HepG2 (cell line): ENCODE data around the gene NFE2. TPM values are rescaled to one million over a fixed set of nuclear protein-coding genes. Genes with fewer than 3 reads are reported as not detected.

Experiments
- ATF6 ChIP-seq: sonication (generic); formaldehyde crosslinking; conservative IDR thresholded peaks from 2 replicates; pipeline ENCODE4 v1.4.0; 2020; ENCODE audit warnings: missing genetic modification reagents
- ELF4 ChIP-seq: sonication (generic); formaldehyde crosslinking; IDR thresholded peaks from 2 replicates; pipeline ENCODE4 v1.5.0; 2020; ENCODE audit warnings: missing genetic modification reagents, mild to moderate bottlenecking, moderate library complexity, borderline replicate concordance
- HDAC6 ChIP-seq: fragments of 200-600 bp; sonication (generic); IDR thresholded peaks from 2 replicates; pipeline ENCODE4 v1.7.0; 2017; ENCODE audit warnings: mild to moderate bottlenecking, antibody characterized with exemption, low read length, low read depth
- KDM3A ChIP-seq: IDR thresholded peaks from 2 replicates; pipeline ENCODE4 v1.6.1; 2018; ENCODE audit warnings: low read depth, missing compliant biosample characterization
- NCOA1 ChIP-seq: sonication (generic); formaldehyde crosslinking; IDR thresholded peaks from 2 replicates; pipeline ENCODE4 v1.9.0; 2021; ENCODE audit warnings: missing genetic modification reagents
- NCOA2 ChIP-seq: sonication (generic); formaldehyde crosslinking; IDR thresholded peaks from 2 replicates; pipeline ENCODE4 v1.8.0; 2022; ENCODE audit warnings: inconsistent platforms
- NR2C2 ChIP-seq: sonication (generic); formaldehyde crosslinking; IDR thresholded peaks from 2 replicates; pipeline ENCODE4 v1.4.0; 2020; ENCODE audit warnings: missing genetic modification reagents, mild to moderate bottlenecking, moderate library complexity, borderline replicate concordance
- RARA ChIP-seq: IDR thresholded peaks from 2 replicates; pipeline ENCODE4 v1.6.1; 2016; ENCODE audit warnings: missing genetic modification reagents, missing compliant biosample characterization
- SALL2 ChIP-seq: sonication (generic); formaldehyde crosslinking; IDR thresholded peaks from 2 replicates; pipeline ENCODE4 v1.8.1; 2023; ENCODE audit warnings: mild to moderate bottlenecking, missing genetic modification reagents, inconsistent platforms
- SETDB1 ChIP-seq: sonication (generic); formaldehyde crosslinking; IDR thresholded peaks from 2 replicates; pipeline ENCODE4 v1.5.1; 2020; ENCODE audit warnings: missing genetic modification reagents, mild to moderate bottlenecking, borderline replicate concordance
- SNRNP70 ChIP-seq: fragments of 200-400 bp; formaldehyde crosslinking; IDR thresholded peaks from 2 replicates; pipeline ENCODE4 v1.6.1; 2017; ENCODE audit warnings: mild to moderate bottlenecking, low read depth, low read length, moderate library complexity
- SP1 ChIP-seq, 2 experiments: fragments of 450-650 bp in 1 of 2; sonication (generic) in 1 of 2; formaldehyde crosslinking in 1 of 2; IDR thresholded peaks; 2 replicates each; pipeline versions ENCODE4 v1.4.0 to v1.6.1; 2016 to 2020; ENCODE audit warnings: missing genetic modification reagents in 1 of 2
- ZNF205 ChIP-seq: IDR thresholded peaks from 2 replicates; pipeline ENCODE4 v1.6.1; 2018; ENCODE audit warnings: missing biosample characterization, missing genetic modification reagents
- ZNF331 ChIP-seq: sonication (generic); formaldehyde crosslinking; IDR thresholded peaks from 2 replicates; pipeline ENCODE4 v1.4.0; 2020; ENCODE audit warnings: missing genetic modification reagents
- ZNF597 ChIP-seq: sonication (generic); formaldehyde crosslinking; IDR thresholded peaks from 2 replicates; pipeline ENCODE4 v1.5.0; 2020; ENCODE audit warnings: missing genetic modification reagents
- ZNF83 ChIP-seq: sonication (generic); formaldehyde crosslinking; IDR thresholded peaks from 2 replicates; pipeline ENCODE4 v1.4.0; 2020; ENCODE audit warnings: missing genetic modification reagents, mild to moderate bottlenecking, borderline replicate concordance
- ZXDC ChIP-seq: sonication (generic); formaldehyde crosslinking; IDR thresholded peaks from 2 replicates; pipeline ENCODE4 v1.5.0; 2020; ENCODE audit warnings: mild to moderate bottlenecking, missing genetic modification reagents
- polyA plus RNA-seq, 8 experiments: library from polyadenylated mRNA; depleted of rRNA in 3 of 8; stranded (reverse) in 7 of 8; unstranded in 1 of 8; fragments of >200 nt; fragmentation: Illumina TruSeq in 4 of 8; extraction: Trizol in 4 of 8; gene quantifications; 2 replicates each; pipeline versions ENCODE4 v1.2.1 to v1.2.3, GENCODE V29; 2011 to 2016; ENCODE audit warnings: low read depth in 4 of 8, missing spikeins in 1 of 8, mixed read lengths in 1 of 8; ENCODE audit not compliant: insufficient read depth in 1 of 8
- total RNA-seq, 5 experiments: library from RNA; depleted of rRNA; stranded (reverse); fragments of >200 nt; fragmentation: Illumina TruSeq; extraction: Trizol; gene quantifications; 2 replicates each; pipeline ENCODE4 v1.2.3, GENCODE V29; 2016; ENCODE audit warnings: low read depth in 1 of 5
- TF ChIP-seq, protein P1 (sequence below), 2 experiments: sonication (generic) in 1 of 2; formaldehyde crosslinking in 1 of 2; IDR thresholded peaks; 2 replicates each; pipeline versions ENCODE4 v1.4.0 to v1.6.1; 2018 to 2020; ENCODE audit warnings: missing genetic modification reagents in 2 of 2, borderline replicate concordance in 1 of 2, low read depth in 1 of 2, mild to moderate bottlenecking in 1 of 2, missing biosample characterization in 1 of 2
- TF ChIP-seq, protein P2 (sequence below): sonication (generic); formaldehyde crosslinking; IDR thresholded peaks from 2 replicates; pipeline ENCODE4 v1.9.0; 2021; ENCODE audit warnings: missing genetic modification reagents, mild to moderate bottlenecking, borderline replicate concordance

The NFE2 gene
- total and polyA plus RNA-seq, 2 of the 13 experiments (the other 11 are each of a cell fraction or from before 2014, with no cell fraction given) = 4.5 to 7.8 TPM

- no peak for TF ChIP-seq ATF6 (CRISPR knock-in tag)
- no peak for TF ChIP-seq KDM3A (CRISPR knock-in tag)
- 0 out of 2 replicates have a peak, but pooled peaks have one; percentile 28 for TF ChIP-seq ZNF331 (CRISPR knock-in tag)
- TF ChIP-seq ZNF205 (CRISPR knock-in tag) = no peak
- TF ChIP-seq, protein P1, sequence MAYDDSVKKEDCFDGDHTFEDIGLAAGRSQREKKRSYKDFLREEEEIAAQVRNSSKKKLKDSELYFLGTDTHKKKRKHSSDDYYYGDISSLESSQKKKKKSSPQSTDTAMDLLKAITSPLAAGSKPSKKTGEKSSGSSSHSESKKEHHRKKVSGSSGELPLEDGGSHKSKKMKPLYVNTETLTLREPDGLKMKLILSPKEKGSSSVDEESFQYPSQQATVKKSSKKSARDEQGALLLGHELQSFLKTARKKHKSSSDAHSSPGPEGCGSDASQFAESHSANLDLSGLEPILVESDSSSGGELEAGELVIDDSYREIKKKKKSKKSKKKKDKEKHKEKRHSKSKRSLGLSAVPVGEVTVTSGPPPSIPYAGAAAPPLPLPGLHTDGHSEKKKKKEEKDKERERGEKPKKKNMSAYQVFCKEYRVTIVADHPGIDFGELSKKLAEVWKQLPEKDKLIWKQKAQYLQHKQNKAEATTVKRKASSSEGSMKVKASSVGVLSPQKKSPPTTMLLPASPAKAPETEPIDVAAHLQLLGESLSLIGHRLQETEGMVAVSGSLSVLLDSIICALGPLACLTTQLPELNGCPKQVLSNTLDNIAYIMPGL (CRISPR knock-in tag; IDR thresholded peaks at IDR 0.05; ENCODE audit: borderline replicate concordance in 1 of 2, low read depth in 1 of 2) = 0 out of 4 replicates have a peak, but pooled peaks of 1 of the 2 experiments have one; percentile 22
- TF ChIP-seq ZNF597 (CRISPR knock-in tag) = no peak
- TF ChIP-seq ZXDC = no peak
- TF ChIP-seq SALL2 (CRISPR knock-in tag) = no peak
- TF ChIP-seq ELF4 (CRISPR knock-in tag) = no peak
- no peak for TF ChIP-seq SETDB1
- peak; percentile 25; the same call in 1 of the 2 replicates for TF ChIP-seq NCOA1 (CRISPR knock-in tag)
- TF ChIP-seq SP1 (IDR thresholded peaks at IDR 0.05) = no peak
- no peak for TF ChIP-seq SP1 (CRISPR knock-in tag; IDR thresholded peaks at IDR 0.05)
- no peak for TF ChIP-seq NR2C2 (CRISPR knock-in tag)
- TF ChIP-seq, protein P2, sequence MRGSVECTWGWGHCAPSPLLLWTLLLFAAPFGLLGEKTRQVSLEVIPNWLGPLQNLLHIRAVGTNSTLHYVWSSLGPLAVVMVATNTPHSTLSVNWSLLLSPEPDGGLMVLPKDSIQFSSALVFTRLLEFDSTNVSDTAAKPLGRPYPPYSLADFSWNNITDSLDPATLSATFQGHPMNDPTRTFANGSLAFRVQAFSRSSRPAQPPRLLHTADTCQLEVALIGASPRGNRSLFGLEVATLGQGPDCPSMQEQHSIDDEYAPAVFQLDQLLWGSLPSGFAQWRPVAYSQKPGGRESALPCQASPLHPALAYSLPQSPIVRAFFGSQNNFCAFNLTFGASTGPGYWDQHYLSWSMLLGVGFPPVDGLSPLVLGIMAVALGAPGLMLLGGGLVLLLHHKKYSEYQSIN (CRISPR knock-in tag) = no peak
- peak; percentile 37; the same call in 1 of the 2 replicates for TF ChIP-seq NCOA2
- peak; percentile 24; the same call in 1 of the 2 replicates for TF ChIP-seq RARA (CRISPR knock-in tag)
- TF ChIP-seq ZNF83 (CRISPR knock-in tag) = no peak
- TF ChIP-seq HDAC6 = no peak
- no peak for TF ChIP-seq SNRNP70
Observed at GRCh38 chr12:54328595-54329337, 28.0 kb upstream of the NFE2 start (continued).
